B cell (primary cell): ENCODE data around the gene TTC4. TPM values are rescaled to one million over a fixed set of nuclear protein-coding genes. Genes with fewer than 3 reads are reported as not detected.

Experiments
- ATAC-seq: fragments of 200-7000 bp; cut with Tn5 transposase; one replicate; pipeline ENCODE4 v1.10.0; 2021; ENCODE audit warnings: low read depth, mild to moderate bottlenecking, moderate number of reproducible peaks, moderate library complexity
- CTCF ChIA-PET: fragments of 350-600 bp; sonication (Branson Sonifier 250); formaldehyde crosslinking; loops from one replicate; lab custom pipeline; 2021; ENCODE audit warnings: antibody characterized with exemption, inconsistent platforms; lab: Charles Lee
- POLR2A ChIA-PET: fragments of 350-600 bp; sonication (Branson Sonifier 250); formaldehyde crosslinking; loops from one replicate; lab custom pipeline; 2021; ENCODE audit warnings: antibody characterized with exemption; lab: Charles Lee
- DNase-seq: peaks from one replicate; pipeline ENCODE4 v3.0.0; 2013
- H2AFZ ChIP-seq: 2 replicates; pipeline ENCODE4 v1.6.1; 2012; ENCODE audit warnings: mild to moderate bottlenecking, low read depth, low read length; ENCODE audit not compliant: insufficient read depth, poor library complexity, severe bottlenecking
- H3K27ac ChIP-seq, 2 donors: 1 replicate in 1 of 2; 2 replicates in 1 of 2; pipeline ENCODE4 v1.5.1; 2012 to 2013; ENCODE audit warnings: low read length in 2 of 2, mild to moderate bottlenecking in 2 of 2, moderate library complexity in 1 of 2
- H3K27me3 ChIP-seq, 4 experiments: fragments of 200-600 bp in 1 of 4; sonication (generic) in 1 of 4; replicated peaks in 1 of 4; 1 replicate in 2 of 4; 2 replicates in 2 of 4; pipeline versions ENCODE4 v1.6.1 to v1.7.0; 2013 to 2016; ENCODE audit warnings: low read length in 3 of 4, mild to moderate bottlenecking in 2 of 4, mixed read lengths in 1 of 4, moderate library complexity in 1 of 4; ENCODE audit not compliant: insufficient read depth in 4 of 4, control insufficient read depth in 3 of 4; ENCODE audit errors: control extremely low read depth in 1 of 4
- H3K36me3 ChIP-seq, 2 experiments: replicated peaks in 1 of 2; 1 replicate in 1 of 2; 2 replicates in 1 of 2; pipeline versions ENCODE4 v1.6.1 to v1.7.1; 2013; ENCODE audit warnings: low read length in 1 of 2; ENCODE audit not compliant: insufficient read depth in 2 of 2, control insufficient read depth in 1 of 2; ENCODE audit errors: control extremely low read depth in 1 of 2, extremely low read depth in 1 of 2
- H3K4me1 ChIP-seq, 2 donors: fragments of 200-600 bp in 1 of 2; sonication (generic) in 1 of 2; 1 replicate in 1 of 2; 2 replicates in 1 of 2; pipeline versions ENCODE4 v1.5.1 to v1.6.1; 2013 to 2017; ENCODE audit warnings: low read length in 2 of 2; ENCODE audit not compliant: control insufficient read depth in 2 of 2, insufficient read depth in 2 of 2
- H3K4me2 ChIP-seq: replicated peaks from 2 replicates; pipeline ENCODE3; 2012; ENCODE audit warnings: mild to moderate bottlenecking, low read depth, low read length; ENCODE audit not compliant: poor library complexity, severe bottlenecking
- H3K4me3 ChIP-seq, 5 experiments: fragments of 200-600 bp in 1 of 5; sonication (generic) in 1 of 5; 1 replicate in 3 of 5; 2 replicates in 2 of 5; pipeline versions ENCODE4 v1.5.1 to v1.7.0; 2011 to 2016; ENCODE audit warnings: low read length in 4 of 5, mild to moderate bottlenecking in 4 of 5, low read depth in 2 of 5, control low read depth in 1 of 5, moderate library complexity in 1 of 5; ENCODE audit not compliant: insufficient read depth in 1 of 5; ENCODE audit errors: control extremely low read depth in 1 of 5, extremely low read depth in 1 of 5
- H3K79me2 ChIP-seq: fragments of 200-600 bp; sonication (generic); one replicate; pipeline ENCODE4 v1.6.0; 2016; ENCODE audit warnings: low read length; ENCODE audit not compliant: control insufficient read depth, insufficient read depth
- H3K9ac ChIP-seq: fragments of 200-600 bp; sonication (generic); 2 replicates; pipeline ENCODE4 v1.6.1; 2017; ENCODE audit warnings: mild to moderate bottlenecking, low read length, moderate library complexity
- H3K9me3 ChIP-seq, 3 donors: one replicate each; pipeline versions ENCODE4 v1.6.1 to v1.7.1; 2013; ENCODE audit warnings: low read length in 2 of 3; ENCODE audit not compliant: control insufficient read depth in 2 of 3, insufficient read depth in 1 of 3; ENCODE audit errors: control extremely low read depth in 1 of 3
- H4K20me1 ChIP-seq: 2 replicates; pipeline ENCODE4 v1.6.0; 2012; ENCODE audit warnings: mild to moderate bottlenecking, low read length; ENCODE audit not compliant: insufficient read depth, control insufficient read depth, poor library complexity, severe bottlenecking
- H3K27ac Mint-ChIP-seq: one replicate; pipeline ENCODE4 v1.8.0; 2021; ENCODE audit warnings: mixed read lengths
- H3K27me3 Mint-ChIP-seq: one replicate; pipeline ENCODE4 v1.8.0; 2021; ENCODE audit warnings: mixed read lengths
- H3K4me1 Mint-ChIP-seq: one replicate; pipeline ENCODE4 v1.8.0; 2021; ENCODE audit warnings: mixed read lengths
- H3K4me3 Mint-ChIP-seq: one replicate; pipeline ENCODE4 v1.8.0; 2021; ENCODE audit warnings: mixed read lengths
- H3K9me3 Mint-ChIP-seq: one replicate; pipeline ENCODE4 v1.8.0; 2022; ENCODE audit warnings: mixed read lengths; ENCODE audit not compliant: insufficient read depth
- CTCF ChIP-seq: fragments of 200-600 bp; IDR thresholded peaks from one replicate; pipeline ENCODE4 v1.8.0; 2022; ENCODE audit warnings: antibody characterized with exemption, mild to moderate bottlenecking
- EZH2 ChIP-seq: IDR thresholded peaks from 2 replicates; pipeline ENCODE4 v1.6.1; 2012; ENCODE audit warnings: borderline replicate concordance, low read depth, mild to moderate bottlenecking, moderate library complexity, low read length; ENCODE audit not compliant: insufficient read depth, poor library complexity, severe bottlenecking
- WGBS: methylation state at CpG from one replicate; pipeline ENCODE4 v1.1.5; 2013; ENCODE audit warnings: missing lambda C conversion rate; ENCODE audit not compliant: insufficient coverage; 5-methylcytosine and 5-hydroxymethylcytosine counted together
- intact Hi-C: fragments of 100-400 bp; cut with micrococcal nuclease; formaldehyde crosslinking; loops from one replicate; pipeline ENCODE4 v1.10.0; 2022
- polyA plus RNA-seq: library from polyadenylated mRNA; depleted of rRNA; stranded (reverse); fragments of >200 nt; gene quantifications from 2 replicates; pipeline ENCODE4 v1.2.3, GENCODE V29; 2012
- total RNA-seq, 2 donors: library from RNA; stranded (reverse); fragments of 120-200 nt in 1 of 2; gene quantifications; 1 replicate in 1 of 2; 2 replicates in 1 of 2; pipeline versions ENCODE4 v1.2.3 to v1.2.4, GENCODE V29; 2013 to 2022

Gene TTC4
- total and polyA plus RNA-seq, 2 donors (not counting 1 experiment from before 2014, with no cell fraction given), result 9.9 to 23.9 TPM

DNA sequence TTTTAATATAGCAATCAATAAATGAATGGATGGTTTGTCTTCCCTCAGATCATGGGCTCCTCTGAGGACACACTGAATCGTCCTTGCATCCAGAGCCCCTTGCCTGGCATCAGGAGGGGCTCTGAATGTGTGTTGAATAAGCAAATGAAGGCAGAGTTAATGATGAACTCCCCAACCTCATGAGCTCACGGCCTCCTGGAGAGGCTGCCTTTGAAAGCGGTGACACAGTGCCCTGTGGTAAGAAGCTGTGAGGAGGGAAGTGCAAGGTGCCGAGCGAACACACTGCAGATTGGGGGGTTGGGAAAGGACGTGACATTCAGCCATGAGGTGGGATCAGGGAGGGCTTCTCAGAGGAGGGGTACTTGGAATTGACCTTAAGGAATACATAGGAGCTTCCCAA is 51.9 kb downstream of the TTC4 start:
- H3K9me3 Mint-ChIP-seq, result no peaks in the 10 kb centered on the region
- Histone ChIP-seq H3K9me3 (no peaks in the 10 kb centered on the region), H2AFZ (no peak overlapping the region), H4K20me1 (no peaks in the 10 kb centered on the region), H3K79me2 (peaks cover 10% of the 10 kb centered on the region), H3K4me3 (no peak overlapping the region), H3K27me3 (no peaks in the 10 kb centered on the region), H3K27ac (no peak overlapping the region), H3K4me1 (peaks cover 8 to 10% of the 10 kb centered on the region in 2 donors), H3K4me2 (no peak overlapping the region), H3K9ac (no peak overlapping the region), H3K36me3 (no peaks in the 10 kb centered on the region)
- TF ChIP-seq CTCF (no peak), EZH2 (no peak)
- no peaks in the 10 kb centered on the region for H3K27me3 Mint-ChIP-seq
- DNase-seq (no peak), ATAC-seq (no peak)
- H3K4me1 Mint-ChIP-seq, result peaks cover 20% of the 10 kb centered on the region
- H3K4me3 Mint-ChIP-seq, result no peak overlapping the region
- intact Hi-C loops, result no loop called here
- WGBS, result 83% methylated on average over 5 of the region's 6 CpGs
- ChIA-PET CTCF (interaction anchor here (4.4 kb wide), 1 partner anchor 33 kb away, joined by 20 read pairs; the partner anchor contains the start of gene TTC22), POLR2A (no interaction called here)
- no peak overlapping the region for H3K27ac Mint-ChIP-seq

GRCh38 chr1:54768093-54768492 is 52.4 kb downstream of the TTC4 start:
- WGBS, result 93% methylated on average over 3 of the region's 5 CpGs
- Histone ChIP-seq H3K9ac (no peak overlapping the region), H2AFZ (no peak overlapping the region), H3K79me2 (peaks cover 10% of the 10 kb centered on the region), H3K36me3 (no peaks in the 10 kb centered on the region), H3K27me3 (no peaks in the 10 kb centered on the region), H3K4me1 (peaks cover 8 to 10% of the 10 kb centered on the region in 2 donors), H3K27ac (no peak overlapping the region), H3K9me3 (no peaks in the 10 kb centered on the region), H4K20me1 (no peaks in the 10 kb centered on the region), H3K4me3 (no peak overlapping the region), H3K4me2 (no peak overlapping the region)
- ATAC-seq (no peak), DNase-seq (no peak)
- no peak overlapping the region for H3K4me3 Mint-ChIP-seq
- peaks cover 17% of the 10 kb centered on the region for H3K4me1 Mint-ChIP-seq
- H3K9me3 Mint-ChIP-seq, result no peaks in the 10 kb centered on the region
- TF ChIP-seq CTCF (no peak), EZH2 (no peak)
- intact Hi-C loops, result no loop called here
- CTCF ChIA-PET, result interaction anchor here (4.4 kb wide), 1 partner anchor 33 kb away, joined by 20 read pairs; the partner anchor contains the start of gene TTC22
- peaks cover 4% of the 10 kb centered on the region for H3K27me3 Mint-ChIP-seq
- no peak overlapping the region for H3K27ac Mint-ChIP-seq
- POLR2A ChIA-PET, result no interaction called here
